H1 (cell line): ENCODE data around the gene REPIN1. TPM values are rescaled to one million over a fixed set of nuclear protein-coding genes. Genes with fewer than 3 reads are reported as not detected.

Experiments used
- ASH2L ChIP-seq: fragments of 200-600, 300-600 bp; sonication (generic); IDR thresholded peaks from one replicate; pipeline ENCODE4 v1.7.1; 2017; ENCODE audit warnings: low read length
- BRCA1 ChIP-seq: IDR thresholded peaks from 2 replicates; pipeline ENCODE4 v1.6.1; 2012; ENCODE audit warnings: low read depth, low read length, improper control_type of control experiment
- CEBPB ChIP-seq: IDR thresholded peaks from 2 replicates; pipeline ENCODE4 v1.6.1; 2012; ENCODE audit warnings: low read depth, low read length
- CREB1 ChIP-seq: IDR thresholded peaks from 2 replicates; pipeline ENCODE4 v1.6.1; 2012; ENCODE audit warnings: inconsistent platforms
- E2F6 ChIP-seq: IDR thresholded peaks from 2 replicates; pipeline ENCODE4 v1.6.1; 2012; ENCODE audit warnings: inconsistent platforms
- HDAC2 ChIP-seq, 2 experiments: fragments of 300-600 bp in 1 of 2; sonication (generic) in 1 of 2; IDR thresholded peaks; 2 replicates each; pipeline ENCODE4 v1.6.1; 2011 to 2012; ENCODE audit warnings: low read depth in 2 of 2, low read length in 2 of 2, mild to moderate bottlenecking in 2 of 2, moderate library complexity in 2 of 2, borderline replicate concordance in 1 of 2, inconsistent platforms in 1 of 2
- HDAC6 ChIP-seq: IDR thresholded peaks from one replicate; pipeline ENCODE4 v1.7.1; 2012; ENCODE audit warnings: low read depth, mild to moderate bottlenecking, inconsistent platforms, low read length, moderate library complexity
- JUN ChIP-seq: IDR thresholded peaks from 2 replicates; pipeline ENCODE4 v1.6.1; 2011; ENCODE audit warnings: low read depth, mild to moderate bottlenecking, improper control_type of control experiment, low read length
- KDM5A ChIP-seq: fragments of 200-600 bp; IDR thresholded peaks from 2 replicates; pipeline ENCODE4 v1.7.1; 2012; ENCODE audit warnings: mild to moderate bottlenecking, low read length, inconsistent platforms, mixed read lengths
- NANOG ChIP-seq: IDR thresholded peaks from 2 replicates; pipeline ENCODE4 v1.6.1; 2011; ENCODE audit warnings: low read length, low read depth, mild to moderate bottlenecking, inconsistent platforms; ENCODE audit not compliant: insufficient read depth, poor library complexity, severe bottlenecking
- POU5F1 ChIP-seq: IDR thresholded peaks from 2 replicates; pipeline ENCODE4 v1.6.1; 2011; ENCODE audit warnings: low read depth, mild to moderate bottlenecking, low read length, moderate library complexity
- RXRA ChIP-seq: IDR thresholded peaks from 2 replicates; pipeline ENCODE4 v1.6.1; 2011; ENCODE audit warnings: low read depth, mild to moderate bottlenecking, low read length, moderate library complexity; ENCODE audit not compliant: insufficient read depth
- SP1 ChIP-seq: IDR thresholded peaks from 2 replicates; pipeline ENCODE4 v1.6.1; 2011; ENCODE audit warnings: low read depth, low read length
- SP4 ChIP-seq: IDR thresholded peaks from 2 replicates; pipeline ENCODE4 v1.6.1; 2012; ENCODE audit warnings: low read length, inconsistent platforms
- TCF12 ChIP-seq: IDR thresholded peaks from 2 replicates; pipeline ENCODE4 v1.6.1; 2011; ENCODE audit warnings: low read depth, mild to moderate bottlenecking, low read length
- TEAD4 ChIP-seq: IDR thresholded peaks from 2 replicates; pipeline ENCODE4 v1.6.1; 2012; ENCODE audit warnings: low read depth, low read length, inconsistent platforms, mixed read lengths
- YY1 ChIP-seq: IDR thresholded peaks from 2 replicates; pipeline ENCODE4 v1.6.1; 2011; ENCODE audit warnings: low read depth, mild to moderate bottlenecking, low read length
- polyA plus RNA-seq, 7 experiments: library from polyadenylated mRNA; depleted of rRNA in 3 of 7; stranded (reverse) in 5 of 7; unstranded in 2 of 7; fragments of >200 nt in 5 of 7; fragments of 200-250 nt in 2 of 7; gene quantifications; 1 replicate in 5 of 7; 2 replicates in 1 of 7; 4 replicates in 1 of 7; pipeline versions ENCODE4 v1.2.1 to v1.2.3, GENCODE V29; 2011 to 2013; ENCODE audit warnings: missing spikeins in 2 of 7, mixed read lengths in 2 of 7
- total RNA-seq: library from RNA; stranded (reverse); fragmentation: NEBNext Ultra II Directional; extraction: Animal tissue kit (Norgen Biotek cat#: 25700); gene quantifications from 2 replicates; pipeline ENCODE4 v1.2.1, GENCODE V29; 2021

The REPIN1 gene
- total and polyA plus RNA-seq, 2 of the 8 experiments (the other 6 are each of a cell fraction or from before 2014, with no cell fraction given) = 98.6 to 125 TPM

DNA sequence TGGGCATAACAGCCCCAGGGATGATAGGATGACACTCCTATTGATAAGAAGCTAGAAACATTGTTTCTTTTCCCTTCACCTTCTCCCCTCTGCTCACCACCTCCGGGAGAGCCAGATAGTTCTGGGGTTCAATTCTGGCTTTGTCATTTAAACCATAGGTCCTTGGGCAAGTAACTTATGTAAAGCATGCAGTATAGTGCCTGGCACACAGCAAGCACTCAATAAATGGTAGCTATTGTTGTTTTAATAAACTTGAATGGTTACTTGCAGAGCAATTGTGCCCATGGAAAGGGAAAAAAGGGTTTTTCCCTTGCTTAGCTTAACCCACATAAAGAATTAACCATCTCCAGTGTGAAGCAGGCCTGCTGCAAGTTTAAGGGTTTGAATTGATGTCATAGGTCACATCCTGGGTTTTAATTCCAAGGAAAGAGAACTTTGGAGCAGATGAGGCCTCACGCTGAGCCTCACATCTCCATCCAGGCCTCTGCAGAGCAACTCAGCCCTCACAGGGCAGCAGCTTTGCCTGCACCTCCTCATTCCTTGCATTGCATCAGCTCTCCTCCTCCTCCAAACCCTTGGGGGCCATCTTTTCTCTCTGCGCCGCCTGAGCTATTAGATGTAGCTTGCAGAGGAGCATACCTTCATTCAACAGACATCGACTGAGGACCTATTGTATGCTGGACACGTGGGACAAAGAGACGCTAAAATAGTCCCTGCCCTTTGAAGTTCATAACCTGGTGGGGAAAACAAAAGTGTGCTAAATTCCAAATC is 33.4 kb downstream of the REPIN1 start (continued):
- TF ChIP-seq HDAC6 (no peak), JUN (no peak), TCF12 (0 out of 2 replicates have a peak, but pooled peaks have one; percentile 36), BRCA1 (no peak), TEAD4 (peak; percentile 53), CEBPB (peak; percentile 94), RXRA (no peak), POU5F1 (peak; percentile 60; the same call in 1 of the 2 replicates), E2F6 (no peak), HDAC2 (IDR thresholded peaks at IDR 0.05; ENCODE audit: borderline replicate concordance in 1 of 2, low read depth in 2 of 2, low read length in 2 of 2) (peak; percentile 53 to 78; a peak in 2 of 4 replicates), CREB1 (peak; percentile 50; the same call in 1 of the 2 replicates), SP1 (peak; percentile 72), ASH2L (peak; percentile 34), NANOG (peak; percentile 93), KDM5A (no peak), YY1 (peak; percentile 92), SP4 (no peak)
